AG09309 (cell line): ENCODE measurements around the gene COPS4.
"Not testable (repeated sequence)": the region's sequence is repeated elsewhere in the genome, so short reads cannot be mapped to it uniquely, and the experiment has no call there.

ENCODE experiments used
- DNase-seq: peaks from one replicate; pipeline ENCODE4 v3.0.0-alpha.2; 2010; ENCODE audit warnings: low read depth
- H3K4me3 ChIP-seq: 2 replicates; pipeline ENCODE4 v1.5.1; 2011; ENCODE audit warnings: mild to moderate bottlenecking, low read depth, low read length, moderate library complexity; ENCODE audit not compliant: control insufficient read depth
- CTCF ChIP-seq: IDR thresholded peaks from 2 replicates; pipeline ENCODE4 v1.5.1; 2011; ENCODE audit warnings: mild to moderate bottlenecking, low read depth, low read length, inconsistent platforms; ENCODE audit not compliant: insufficient read depth, control insufficient read depth; ENCODE audit errors: missing control alignments

COPS4 gene

GRCh38 chr4:83012200-83012686, 22.7 kb upstream of the COPS4 start:
- TF ChIP-seq CTCF: no peak
- peak overlapping the region; percentile 73 for H3K4me3 ChIP-seq
- DNase-seq: no peak

GRCh38 chr4:83012687-83013419, 22.1 kb upstream of the COPS4 start:
- TF ChIP-seq CTCF: peak; percentile 43
- DNase-seq: peak; percentile 88
- H3K4me3 ChIP-seq: peak overlapping the region; percentile 73

- no peak for TF ChIP-seq CTCF
- no peak for DNase-seq
- peak overlapping the region; percentile 53 for H3K4me3 ChIP-seq
These were observed 21.5 kb upstream of the COPS4 start for GRCh38 chr4:83013420-83013867.

GRCh38 chr4:83013902-83014301, 21.1 kb upstream of the COPS4 start:
- no peak for DNase-seq
- no peak overlapping the region for H3K4me3 ChIP-seq
- no peak for TF ChIP-seq CTCF

- no peak for TF ChIP-seq CTCF
- no peak for DNase-seq
- no peak overlapping the region for H3K4me3 ChIP-seq
These were observed 15.0 kb upstream of the COPS4 start for GRCh38 chr4:83019794-83020494.

GRCh38 chr4:83022724-83023450, 12.1 kb upstream of the COPS4 start:
- no peak overlapping the region for H3K4me3 ChIP-seq
- no peak for DNase-seq
- no peak for TF ChIP-seq CTCF

GRCh38 chr4:83023599-83023998, 11.4 kb upstream of the COPS4 start:
- not testable (repeated sequence) for H3K4me3 ChIP-seq, DNase-seq
